ENCODE results near the gene TDRD9. TPM values are rescaled to one million over a fixed set of nuclear protein-coding genes. Genes with fewer than 3 reads are reported as not detected.

The TDRD9 gene
- total and polyA plus RNA-seq, 2 donors from 2014 or later, result 1.6 to 6.6 TPM

DNA sequence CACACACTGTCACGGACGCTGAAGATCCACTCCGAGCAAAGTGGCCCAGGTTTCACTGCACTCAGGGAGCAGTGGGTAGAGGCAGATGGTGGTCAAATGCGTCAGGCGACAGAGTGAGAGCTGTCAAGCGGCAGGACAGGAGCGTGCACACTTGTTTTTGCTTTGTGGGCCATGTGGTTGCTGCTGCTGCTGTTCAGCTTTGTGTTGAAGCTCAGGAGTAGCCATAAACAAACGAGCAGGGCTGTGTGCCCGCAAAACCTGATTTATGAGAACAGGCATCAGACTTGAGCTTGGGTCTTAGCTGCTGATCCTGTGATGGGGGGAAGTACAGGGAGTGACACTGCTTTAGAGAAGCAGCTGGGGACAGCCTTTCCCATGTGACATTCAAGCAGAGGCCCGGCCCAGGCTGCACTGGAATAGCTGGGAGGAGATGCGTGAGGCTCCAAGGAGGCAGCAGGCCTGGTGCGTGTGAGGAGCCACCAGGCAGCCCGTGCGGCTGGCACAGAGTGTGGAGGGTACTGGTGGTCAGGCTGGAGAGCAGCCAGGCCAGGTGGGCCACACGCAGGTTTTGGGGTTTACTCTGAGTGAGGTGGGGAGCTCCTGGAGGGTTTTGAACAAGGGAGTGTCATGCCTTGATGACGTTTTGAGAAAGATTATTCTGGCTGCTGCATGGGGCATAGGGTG lies 126.1 kb downstream of the TDRD9 start:
- FAIRE-seq (no peak), DNase-seq (no peak)
- TF ChIP-seq, protein P1, sequence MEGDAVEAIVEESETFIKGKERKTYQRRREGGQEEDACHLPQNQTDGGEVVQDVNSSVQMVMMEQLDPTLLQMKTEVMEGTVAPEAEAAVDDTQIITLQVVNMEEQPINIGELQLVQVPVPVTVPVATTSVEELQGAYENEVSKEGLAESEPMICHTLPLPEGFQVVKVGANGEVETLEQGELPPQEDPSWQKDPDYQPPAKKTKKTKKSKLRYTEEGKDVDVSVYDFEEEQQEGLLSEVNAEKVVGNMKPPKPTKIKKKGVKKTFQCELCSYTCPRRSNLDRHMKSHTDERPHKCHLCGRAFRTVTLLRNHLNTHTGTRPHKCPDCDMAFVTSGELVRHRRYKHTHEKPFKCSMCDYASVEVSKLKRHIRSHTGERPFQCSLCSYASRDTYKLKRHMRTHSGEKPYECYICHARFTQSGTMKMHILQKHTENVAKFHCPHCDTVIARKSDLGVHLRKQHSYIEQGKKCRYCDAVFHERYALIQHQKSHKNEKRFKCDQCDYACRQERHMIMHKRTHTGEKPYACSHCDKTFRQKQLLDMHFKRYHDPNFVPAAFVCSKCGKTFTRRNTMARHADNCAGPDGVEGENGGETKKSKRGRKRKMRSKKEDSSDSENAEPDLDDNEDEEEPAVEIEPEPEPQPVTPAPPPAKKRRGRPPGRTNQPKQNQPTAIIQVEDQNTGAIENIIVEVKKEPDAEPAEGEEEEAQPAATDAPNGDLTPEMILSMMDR (IDR thresholded peaks at IDR 0.05; ENCODE audit: borderline replicate concordance, extremely low read depth, insufficient read depth), result no peak
- Histone ChIP-seq H3K36me3 (ENCODE audit: control insufficient read depth in 2 of 3, insufficient read depth in 3 of 3, low read length in 3 of 3) (no peaks in the 10 kb centered on the region), H3K9ac (ENCODE audit: low read length in 3 of 3) (no peak overlapping the region), H3K27me3 (ENCODE audit: control insufficient read depth, insufficient read depth, low read length) (no peaks in the 10 kb centered on the region), H3K4me1 (ENCODE audit: control insufficient read depth in 2 of 3, insufficient read depth in 2 of 3, low read depth in 1 of 3, low read length in 3 of 3) (no peaks in the 10 kb centered on the region), H3K4me3 (ENCODE audit: low read length in 3 of 3) (no peak overlapping the region), H3K9me3 (ENCODE audit: control insufficient read depth in 2 of 3, insufficient read depth in 1 of 3, low read length in 3 of 3) (no peaks in the 10 kb centered on the region), H3K27ac (ENCODE audit: low read depth in 2 of 2, low read length in 2 of 2) (no peak overlapping the region)
- intact Hi-C loops (cut with DNase I), result no loop called here

GRCh38 chr14:104062281-104062680 lies 134.0 kb downstream of the TDRD9 start:
- intact Hi-C loops (cut with DNase I), result no loop called here
- H3K27me3 ChIP-seq (ENCODE audit: control insufficient read depth, insufficient read depth, low read length), result no peaks in the 10 kb centered on the region
- no peak for FAIRE-seq
- H3K4me3 ChIP-seq (ENCODE audit: low read length in 3 of 3), result no peak overlapping the region
- TF ChIP-seq, protein P1 (IDR thresholded peaks at IDR 0.05; ENCODE audit: borderline replicate concordance, extremely low read depth, insufficient read depth), result no peak
- DNase-seq, result no peak
- H3K9me3 ChIP-seq (ENCODE audit: control insufficient read depth in 2 of 3, insufficient read depth in 1 of 3, low read length in 3 of 3), result peaks cover 0 to 7% (median 0%) of the 10 kb centered on the region in 3 donors
- H3K36me3 ChIP-seq (ENCODE audit: control insufficient read depth in 2 of 3, insufficient read depth in 3 of 3, low read length in 3 of 3), result no peaks in the 10 kb centered on the region
- H3K9ac ChIP-seq (ENCODE audit: low read length in 3 of 3), result no peak overlapping the region
- no peak overlapping the region for H3K27ac ChIP-seq (ENCODE audit: low read depth in 2 of 2, low read length in 2 of 2)
- no peaks in the 10 kb centered on the region for H3K4me1 ChIP-seq (ENCODE audit: control insufficient read depth in 2 of 3, insufficient read depth in 2 of 3, low read depth in 1 of 3, low read length in 3 of 3)

GRCh38 chr14:104064003-104064402 lies 135.7 kb downstream of the TDRD9 start:
- DNase-seq (no peak), FAIRE-seq (no peak)
- TF ChIP-seq, protein P1 (IDR thresholded peaks at IDR 0.05; ENCODE audit: borderline replicate concordance, extremely low read depth, insufficient read depth), result no peak
- H3K4me1 ChIP-seq (ENCODE audit: control insufficient read depth in 2 of 3, insufficient read depth in 2 of 3, low read depth in 1 of 3, low read length in 3 of 3), result no peaks in the 10 kb centered on the region
- intact Hi-C loops (cut with DNase I), result no loop called here
- no peak overlapping the region for H3K27ac ChIP-seq (ENCODE audit: low read depth in 2 of 2, low read length in 2 of 2)
- H3K27me3 ChIP-seq (ENCODE audit: control insufficient read depth, insufficient read depth, low read length), result no peaks in the 10 kb centered on the region
- no peaks in the 10 kb centered on the region for H3K36me3 ChIP-seq (ENCODE audit: control insufficient read depth in 2 of 3, insufficient read depth in 3 of 3, low read length in 3 of 3)
- no peak overlapping the region for H3K4me3 ChIP-seq (ENCODE audit: low read length in 3 of 3)
- peaks cover 0 to 11% (median 0%) of the 10 kb centered on the region in 3 donors for H3K9me3 ChIP-seq (ENCODE audit: control insufficient read depth in 2 of 3, insufficient read depth in 1 of 3, low read length in 3 of 3)
- no peak overlapping the region for H3K9ac ChIP-seq (ENCODE audit: low read length in 3 of 3)
